ENCODE data around the gene ATAD3A.
A peak's percentile ranks its signal among the peaks of the same experiment; 100 is the strongest.

The ATAD3A gene

GRCh38 chr1:1536938-1537546, 25.1 kb downstream of the ATAD3A start (continued):
- TF ChIP-seq ZNF670 (tag by site-specific recombination; IDR thresholded peaks at IDR 0.05; ENCODE audit: low read depth) (no peak), ZBTB10 (tag by site-specific recombination; IDR thresholded peaks at IDR 0.05) (0 out of 2 replicates have a peak, but pooled peaks have one; percentile 17), ZNF324 (tag by site-specific recombination; IDR thresholded peaks at IDR 0.05) (no peak), KLF9 (tag by site-specific recombination; IDR thresholded peaks at IDR 0.05; ENCODE audit: low read depth) (no peak), BCL11A (tag by site-specific recombination; IDR thresholded peaks at IDR 0.05; ENCODE audit: low read depth) (peak; percentile 86), ATF2 (tag by site-specific recombination; IDR thresholded peaks at IDR 0.05; ENCODE audit: low read depth) (no peak), ZNF16 (tag by site-specific recombination; IDR thresholded peaks at IDR 0.05; ENCODE audit: low read depth) (no peak), RBAK (tag by site-specific recombination; IDR thresholded peaks at IDR 0.05) (no peak), ZNF398 (tag by site-specific recombination; IDR thresholded peaks at IDR 0.05) (0 out of 2 replicates have a peak, but pooled peaks have one; percentile 11), ZNF362 (tag by site-specific recombination; IDR thresholded peaks at IDR 0.05) (no peak), ZBTB20 (tag by site-specific recombination; IDR thresholded peaks at IDR 0.05) (no peak), SALL2 (tag by site-specific recombination; IDR thresholded peaks at IDR 0.05; ENCODE audit: borderline replicate concordance) (no peak), TRIM28 (IDR thresholded peaks at IDR 0.05; ENCODE audit: borderline replicate concordance, low read length) (no peak), ZNF580 (tag by site-specific recombination; IDR thresholded peaks at IDR 0.05) (no peak)

- H3K27ac ChIP-seq (ENCODE audit: extremely low read depth, low read depth, low read length): no peak overlapping the region
- TF ChIP-seq ZNF48 (tag by site-specific recombination; IDR thresholded peaks at IDR 0.05): no peak
- TF ChIP-seq ZBTB1 (tag by site-specific recombination; IDR thresholded peaks at IDR 0.05): no peak
- TF ChIP-seq ZBTB8A (tag by site-specific recombination; IDR thresholded peaks at IDR 0.05): no peak
- TF ChIP-seq ZNF530 (tag by site-specific recombination; IDR thresholded peaks at IDR 0.05; ENCODE audit: low read depth): no peak
- no peak for TF ChIP-seq KLF7 (tag by site-specific recombination; IDR thresholded peaks at IDR 0.05; ENCODE audit: borderline replicate concordance)
- no peak for TF ChIP-seq ZNF223 (tag by site-specific recombination; IDR thresholded peaks at IDR 0.05)
- no peak for TF ChIP-seq ZNF280D (tag by site-specific recombination; IDR thresholded peaks at IDR 0.05)
- no peak for TF ChIP-seq ZNF16 (tag by site-specific recombination; IDR thresholded peaks at IDR 0.05; ENCODE audit: low read depth)
- TF ChIP-seq ZNF747 (tag by site-specific recombination; IDR thresholded peaks at IDR 0.05): no peak
- no peak for TF ChIP-seq ZBTB21 (tag by site-specific recombination; IDR thresholded peaks at IDR 0.05)
- no peak for TF ChIP-seq PRDM1 (tag by site-specific recombination; IDR thresholded peaks at IDR 0.05)
- ChIA-PET CTCF (interaction anchor here (0.6 to 0.9 kb wide), 2 partner anchors 128 to 189 kb away, joined by 3 to 4 read pairs; no protein-coding TSS in a partner anchor), POLR2A (no interaction called here)
- no peaks in the 10 kb centered on the region for H3K4me1 ChIP-seq (ENCODE audit: control insufficient read depth, insufficient read depth, low read length)
- H3K4me3 ChIP-seq (ENCODE audit: low read depth, low read length): no peak overlapping the region
- peaks cover 0 to 61% of the 10 kb centered on the region in 2 experiments; a peak in 1 of 3 replicates for H3K36me3 ChIP-seq (ENCODE audit: control insufficient read depth in 2 of 2, insufficient read depth in 1 of 2, low read length in 2 of 2)
- no peaks in the 10 kb centered on the region for H3K9me3 ChIP-seq (ENCODE audit: control insufficient read depth, insufficient read depth, low read depth, low read length)
These were observed 25.8 kb downstream of the ATAD3A start for GRCh38 chr1:1537626-1538250.
